Measurements from ENCODE around the gene PRLH. TPM values are rescaled to one million over a fixed set of nuclear protein-coding genes. Genes with fewer than 3 reads are reported as not detected.

PRLH gene
- total RNA-seq, 1 donor from 2014 or later, result not detected

DNA sequence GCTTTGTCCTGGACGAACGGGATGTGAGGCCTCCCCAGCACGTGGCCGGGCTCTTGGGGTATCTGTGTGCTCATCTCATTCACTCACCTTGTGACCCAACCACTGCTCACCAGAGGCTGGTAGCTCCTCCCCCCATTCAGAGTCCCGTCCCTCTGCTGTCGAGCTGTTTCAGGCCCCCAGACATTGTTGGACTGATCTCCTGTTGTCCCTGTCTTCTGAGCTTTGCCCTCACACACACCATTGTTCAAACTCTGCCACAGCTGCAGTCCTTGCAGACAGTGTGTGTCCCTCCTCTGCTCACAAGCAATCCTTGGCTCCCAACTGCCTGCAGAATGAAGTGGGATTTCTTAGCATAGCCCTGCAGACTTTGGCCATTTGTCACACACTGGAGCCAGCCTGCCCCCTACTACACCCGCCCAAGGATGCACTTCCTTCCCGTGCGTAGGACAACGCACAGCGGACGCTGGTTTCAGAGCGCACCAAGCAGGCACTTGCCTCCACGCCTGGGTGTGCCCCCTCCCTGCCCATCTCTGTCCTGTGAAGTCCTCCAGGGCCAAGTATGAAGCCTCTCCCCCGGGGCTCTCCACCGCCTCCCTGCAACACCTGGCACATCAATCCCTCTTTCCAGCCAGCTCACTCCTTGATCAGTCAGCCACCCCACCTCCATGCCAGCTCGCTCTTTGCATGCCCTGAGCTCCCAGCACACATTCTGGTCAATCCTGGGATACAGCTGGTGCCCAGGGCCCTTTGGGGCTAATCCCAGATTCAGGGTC, 16.5 kb upstream of the PRLH start:
- TF ChIP-seq, protein P1, sequence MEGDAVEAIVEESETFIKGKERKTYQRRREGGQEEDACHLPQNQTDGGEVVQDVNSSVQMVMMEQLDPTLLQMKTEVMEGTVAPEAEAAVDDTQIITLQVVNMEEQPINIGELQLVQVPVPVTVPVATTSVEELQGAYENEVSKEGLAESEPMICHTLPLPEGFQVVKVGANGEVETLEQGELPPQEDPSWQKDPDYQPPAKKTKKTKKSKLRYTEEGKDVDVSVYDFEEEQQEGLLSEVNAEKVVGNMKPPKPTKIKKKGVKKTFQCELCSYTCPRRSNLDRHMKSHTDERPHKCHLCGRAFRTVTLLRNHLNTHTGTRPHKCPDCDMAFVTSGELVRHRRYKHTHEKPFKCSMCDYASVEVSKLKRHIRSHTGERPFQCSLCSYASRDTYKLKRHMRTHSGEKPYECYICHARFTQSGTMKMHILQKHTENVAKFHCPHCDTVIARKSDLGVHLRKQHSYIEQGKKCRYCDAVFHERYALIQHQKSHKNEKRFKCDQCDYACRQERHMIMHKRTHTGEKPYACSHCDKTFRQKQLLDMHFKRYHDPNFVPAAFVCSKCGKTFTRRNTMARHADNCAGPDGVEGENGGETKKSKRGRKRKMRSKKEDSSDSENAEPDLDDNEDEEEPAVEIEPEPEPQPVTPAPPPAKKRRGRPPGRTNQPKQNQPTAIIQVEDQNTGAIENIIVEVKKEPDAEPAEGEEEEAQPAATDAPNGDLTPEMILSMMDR (IDR thresholded peaks at IDR 0.05; ENCODE audit: unreplicated experiment), result no peak
- no peaks in the 10 kb centered on the region for H3K9me3 Mint-ChIP-seq (ENCODE audit: unreplicated experiment)
- H3K27ac Mint-ChIP-seq (ENCODE audit: unreplicated experiment), result peak overlapping the region; percentile 8
- DNase-seq (ENCODE audit: low spot score), result no peak
- H3K4me1 Mint-ChIP-seq (ENCODE audit: unreplicated experiment), result peaks cover 3% of the 10 kb centered on the region
- peaks cover 3% of the 10 kb centered on the region for H3K36me3 Mint-ChIP-seq (ENCODE audit: low read depth, unreplicated experiment)
- peaks cover 2% of the 10 kb centered on the region for H3K27me3 Mint-ChIP-seq (ENCODE audit: unreplicated experiment)
- no peak overlapping the region for H3K4me3 Mint-ChIP-seq (ENCODE audit: unreplicated experiment)

DNA sequence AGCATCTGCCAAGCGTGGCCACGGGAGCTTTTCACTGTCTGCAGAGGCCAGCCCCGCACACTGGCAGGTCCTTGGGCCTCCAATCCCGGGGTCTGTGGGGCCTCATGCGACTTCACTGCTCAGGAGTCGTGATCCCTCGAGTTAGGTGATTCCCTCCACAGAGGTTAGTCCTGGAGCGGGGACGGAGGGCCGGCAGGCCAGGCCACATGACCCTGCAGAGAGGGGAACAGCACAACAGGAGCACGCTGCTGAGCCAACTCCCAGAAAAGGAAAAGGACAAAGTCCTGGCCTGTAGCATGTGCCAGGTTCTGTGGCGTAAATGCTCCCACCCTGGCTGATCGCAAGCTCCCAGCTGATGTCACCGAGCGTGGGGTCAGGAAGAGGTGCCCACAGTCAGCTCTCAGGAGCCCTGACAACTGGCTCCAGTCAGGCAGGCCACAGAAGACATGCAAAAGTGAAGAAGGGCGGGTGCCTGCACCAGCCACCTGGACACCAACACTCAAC, 15.3 kb upstream of the PRLH start:
- no peak for DNase-seq (ENCODE audit: low spot score)
- Mint-ChIP-seq H3K9me3 (ENCODE audit: unreplicated experiment) (no peaks in the 10 kb centered on the region), H3K27me3 (ENCODE audit: unreplicated experiment) (peaks cover 2% of the 10 kb centered on the region), H3K4me3 (ENCODE audit: unreplicated experiment) (no peak overlapping the region), H3K36me3 (ENCODE audit: low read depth, unreplicated experiment) (peaks cover 3% of the 10 kb centered on the region), H3K4me1 (ENCODE audit: unreplicated experiment) (no peaks in the 10 kb centered on the region), H3K27ac (ENCODE audit: unreplicated experiment) (no peak overlapping the region)
- TF ChIP-seq, protein P1 (IDR thresholded peaks at IDR 0.05; ENCODE audit: unreplicated experiment), result no peak

DNA sequence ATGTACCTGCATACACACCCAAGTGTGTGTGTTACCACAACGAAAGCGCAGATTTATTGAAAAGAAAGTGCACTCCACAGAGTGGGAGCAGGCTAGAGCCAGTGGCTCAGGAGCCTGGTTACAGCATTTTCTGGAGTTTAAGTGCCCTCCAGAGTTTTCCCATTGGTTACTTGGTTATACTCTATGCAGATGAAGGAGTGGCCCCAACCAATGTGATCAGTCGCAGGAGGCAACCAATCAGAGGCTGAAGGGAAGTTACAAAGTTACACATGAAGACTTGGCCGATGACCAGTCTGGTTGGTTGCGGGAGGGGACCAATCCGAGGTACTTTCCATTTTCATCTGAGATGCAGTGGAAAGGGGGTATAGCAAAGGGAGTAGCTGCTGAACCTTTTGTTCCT, 13.5 kb upstream of the PRLH start:
- Mint-ChIP-seq H3K9me3 (ENCODE audit: unreplicated experiment) (no peaks in the 10 kb centered on the region), H3K27me3 (ENCODE audit: unreplicated experiment) (peaks cover 3% of the 10 kb centered on the region), H3K36me3 (ENCODE audit: low read depth, unreplicated experiment) (peaks cover 3% of the 10 kb centered on the region), H3K27ac (ENCODE audit: unreplicated experiment) (no peak overlapping the region), H3K4me3 (ENCODE audit: unreplicated experiment) (no peak overlapping the region), H3K4me1 (ENCODE audit: unreplicated experiment) (no peaks in the 10 kb centered on the region)
- DNase-seq (ENCODE audit: low spot score), result no peak
- TF ChIP-seq, protein P1 (IDR thresholded peaks at IDR 0.05; ENCODE audit: unreplicated experiment), result no peak

DNA sequence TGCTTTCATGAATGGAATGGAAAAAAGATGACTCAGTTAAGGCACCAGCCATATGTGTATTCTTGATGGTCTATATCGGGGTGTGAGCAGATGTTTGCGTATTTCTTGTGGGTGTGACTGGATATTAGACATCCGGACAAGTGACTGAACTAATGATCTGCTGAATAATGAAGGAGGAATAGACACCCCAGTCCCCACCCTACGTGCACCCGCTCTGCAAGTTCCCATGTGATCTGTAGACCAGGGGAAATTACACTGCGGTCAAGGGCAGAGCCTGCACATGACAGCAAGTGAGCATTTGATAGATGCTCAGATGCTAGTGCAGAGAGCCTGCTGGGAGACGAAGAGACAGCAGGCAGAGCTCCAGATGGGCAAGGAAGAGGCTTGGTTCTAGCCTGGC, 12.4 kb upstream of the PRLH start:
- H3K4me3 Mint-ChIP-seq (ENCODE audit: unreplicated experiment), result no peak overlapping the region
- no peaks in the 10 kb centered on the region for H3K4me1 Mint-ChIP-seq (ENCODE audit: unreplicated experiment)
- DNase-seq (ENCODE audit: low spot score), result no peak
- no peaks in the 10 kb centered on the region for H3K9me3 Mint-ChIP-seq (ENCODE audit: unreplicated experiment)
- H3K27me3 Mint-ChIP-seq (ENCODE audit: unreplicated experiment), result peaks cover 5% of the 10 kb centered on the region
- H3K36me3 Mint-ChIP-seq (ENCODE audit: low read depth, unreplicated experiment), result peaks cover 3% of the 10 kb centered on the region
- H3K27ac Mint-ChIP-seq (ENCODE audit: unreplicated experiment), result no peak overlapping the region
- TF ChIP-seq, protein P1 (IDR thresholded peaks at IDR 0.05; ENCODE audit: unreplicated experiment), result no peak

DNA sequence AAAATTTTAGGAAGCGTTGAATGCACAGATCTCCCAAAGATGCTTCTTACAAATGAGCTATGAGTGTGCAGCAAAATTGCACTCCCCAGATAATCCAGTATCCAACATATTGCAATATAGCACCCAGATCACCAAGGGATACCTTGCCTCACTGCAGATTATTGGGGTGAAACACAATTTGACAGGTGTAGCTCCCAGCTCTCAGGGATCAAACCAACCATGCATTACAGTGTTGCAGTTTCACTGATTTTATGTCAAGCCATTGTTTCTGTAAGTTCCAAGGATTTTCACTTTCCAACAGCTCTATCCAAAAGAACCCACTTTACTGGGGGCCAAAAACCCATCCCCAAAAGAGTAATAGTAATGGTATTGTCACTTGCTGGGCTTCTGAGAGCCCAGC, 10.8 kb upstream of the PRLH start:
- Mint-ChIP-seq H3K27ac (ENCODE audit: unreplicated experiment) (no peak overlapping the region), H3K27me3 (ENCODE audit: unreplicated experiment) (peaks cover 5% of the 10 kb centered on the region), H3K4me3 (ENCODE audit: unreplicated experiment) (no peak overlapping the region), H3K4me1 (ENCODE audit: unreplicated experiment) (no peaks in the 10 kb centered on the region), H3K36me3 (ENCODE audit: low read depth, unreplicated experiment) (peaks cover 9% of the 10 kb centered on the region), H3K9me3 (ENCODE audit: unreplicated experiment) (no peaks in the 10 kb centered on the region)
- TF ChIP-seq, protein P1 (IDR thresholded peaks at IDR 0.05; ENCODE audit: unreplicated experiment), result no peak
- DNase-seq (ENCODE audit: low spot score), result no peak
